ENCODE data around the gene GATD1.

DNA sequence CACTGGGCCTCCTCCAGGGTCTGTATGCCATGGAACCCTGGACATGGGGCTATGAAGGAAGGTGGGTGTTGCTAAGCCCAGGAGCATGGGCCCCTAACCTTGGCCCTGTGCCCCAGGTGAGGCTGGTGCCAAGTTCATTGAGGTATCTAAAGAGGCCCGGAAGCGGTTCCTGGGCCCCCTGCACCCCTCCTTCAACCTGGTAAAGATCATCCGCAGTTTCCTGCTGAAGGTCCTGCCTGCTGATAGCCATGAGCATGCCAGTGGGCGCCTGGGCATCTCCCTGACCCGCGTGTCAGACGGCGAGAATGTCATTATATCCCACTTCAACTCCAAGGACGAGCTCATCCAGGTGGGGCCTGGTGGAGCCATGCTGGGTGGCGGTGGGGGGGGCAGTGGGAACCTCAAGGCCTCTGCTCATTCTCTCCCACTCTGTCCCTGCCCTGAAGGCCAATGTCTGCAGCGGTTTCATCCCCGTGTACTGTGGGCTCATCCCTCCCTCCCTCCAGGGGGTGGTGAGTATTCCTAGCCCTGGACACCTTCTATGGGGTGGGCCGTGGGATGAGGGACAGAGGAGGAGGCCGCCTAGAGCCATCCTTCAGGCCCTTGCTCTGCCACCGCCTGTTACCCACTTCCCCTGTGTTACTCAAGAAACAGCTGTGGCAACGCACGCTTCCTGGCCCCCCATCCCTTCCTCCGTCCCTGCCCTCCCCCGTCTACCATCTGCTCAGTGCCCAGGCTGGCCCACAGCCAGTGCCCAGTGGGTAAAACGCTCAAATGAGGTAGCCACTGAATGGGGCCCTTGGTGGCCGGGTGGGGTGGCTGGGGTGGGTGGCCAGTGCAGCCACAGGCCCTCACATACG lies 44.5 kb upstream of the GATD1 start:
- TF ChIP-seq, protein P1, sequence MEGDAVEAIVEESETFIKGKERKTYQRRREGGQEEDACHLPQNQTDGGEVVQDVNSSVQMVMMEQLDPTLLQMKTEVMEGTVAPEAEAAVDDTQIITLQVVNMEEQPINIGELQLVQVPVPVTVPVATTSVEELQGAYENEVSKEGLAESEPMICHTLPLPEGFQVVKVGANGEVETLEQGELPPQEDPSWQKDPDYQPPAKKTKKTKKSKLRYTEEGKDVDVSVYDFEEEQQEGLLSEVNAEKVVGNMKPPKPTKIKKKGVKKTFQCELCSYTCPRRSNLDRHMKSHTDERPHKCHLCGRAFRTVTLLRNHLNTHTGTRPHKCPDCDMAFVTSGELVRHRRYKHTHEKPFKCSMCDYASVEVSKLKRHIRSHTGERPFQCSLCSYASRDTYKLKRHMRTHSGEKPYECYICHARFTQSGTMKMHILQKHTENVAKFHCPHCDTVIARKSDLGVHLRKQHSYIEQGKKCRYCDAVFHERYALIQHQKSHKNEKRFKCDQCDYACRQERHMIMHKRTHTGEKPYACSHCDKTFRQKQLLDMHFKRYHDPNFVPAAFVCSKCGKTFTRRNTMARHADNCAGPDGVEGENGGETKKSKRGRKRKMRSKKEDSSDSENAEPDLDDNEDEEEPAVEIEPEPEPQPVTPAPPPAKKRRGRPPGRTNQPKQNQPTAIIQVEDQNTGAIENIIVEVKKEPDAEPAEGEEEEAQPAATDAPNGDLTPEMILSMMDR (IDR thresholded peaks at IDR 0.05) = no peak
- TF ChIP-seq POLR2A (IDR thresholded peaks at IDR 0.05) = no peak
- no peak for TF ChIP-seq EP300 (IDR thresholded peaks at IDR 0.05)

Data from tibial nerve (tissue), 4 donors.